GM23338 (cell line): Measurements from ENCODE around the gene THADA. TPM values are rescaled to one million over a fixed set of nuclear protein-coding genes. Genes with fewer than 3 reads are reported as not detected.

Experiments used
- ATAC-seq: fragments of 200-7000 bp; cut with Tn5 transposase; 3 replicates; pipeline ENCODE4 v1.9.1; 2020
- DNase-seq: peaks from one replicate; pipeline ENCODE4 v3.0.0-alpha.2; 2015; ENCODE audit warnings: low spot score
- H2AFZ ChIP-seq: fragments of 200-600 bp; sonication (generic); 2 replicates; pipeline ENCODE4 v1.8.0; 2016; ENCODE audit warnings: antibody characterized with exemption, mild to moderate bottlenecking, moderate library complexity
- H3F3A ChIP-seq: fragments of 200-600 bp; sonication (generic); replicated peaks from 2 replicates; pipeline ENCODE4 v1.8.0; 2017; ENCODE audit warnings: antibody characterized with exemption, mixed run types, low read depth
- H3K27ac ChIP-seq: fragments of 200-600 bp; sonication (generic); 2 replicates; pipeline ENCODE4 v1.6.1; 2016; ENCODE audit warnings: low read depth
- H3K27me3 ChIP-seq: fragments of 200-600 bp; sonication (generic); 2 replicates; pipeline ENCODE4 v1.8.0; 2016; ENCODE audit warnings: mild to moderate bottlenecking, mixed run types, moderate library complexity; ENCODE audit not compliant: insufficient read depth
- H3K36me3 ChIP-seq: fragments of 200-600 bp; sonication (generic); 2 replicates; pipeline ENCODE4 v1.8.0; 2016; ENCODE audit warnings: mild to moderate bottlenecking; ENCODE audit not compliant: insufficient read depth
- H3K4me1 ChIP-seq: fragments of 200-600 bp; sonication (generic); 2 replicates; pipeline ENCODE4 v1.8.0; 2016; ENCODE audit warnings: mild to moderate bottlenecking, moderate library complexity; ENCODE audit not compliant: insufficient read depth
- H3K4me2 ChIP-seq: fragments of 200-600 bp; sonication (generic); 2 replicates; pipeline ENCODE4 v1.7.1; 2017; ENCODE audit warnings: mixed run types
- H3K4me3 ChIP-seq: fragments of 200-600 bp; sonication (generic); 2 replicates; pipeline ENCODE4 v1.6.1; 2016; ENCODE audit warnings: mixed run types
- H3K79me2 ChIP-seq: fragments of 200-600 bp; sonication (generic); replicated peaks from 2 replicates; pipeline ENCODE4 v1.8.0; 2017; ENCODE audit warnings: mild to moderate bottlenecking; ENCODE audit not compliant: insufficient read depth
- H3K9me2 ChIP-seq: fragments of 200-600 bp; sonication (generic); 2 replicates; pipeline ENCODE4 v1.8.0; 2017; ENCODE audit not compliant: insufficient read depth
- H4K20me1 ChIP-seq: fragments of 200-600 bp; sonication (generic); replicated peaks from 2 replicates; pipeline ENCODE4 v1.8.0; 2017; ENCODE audit warnings: mild to moderate bottlenecking; ENCODE audit not compliant: insufficient read depth
- H3K27ac Mint-ChIP-seq: 2 replicates; pipeline ENCODE4 v1.8.0; 2020; ENCODE audit warnings: inconsistent platforms, mild to moderate bottlenecking, moderate library complexity, mixed read lengths
- H3K27me3 Mint-ChIP-seq: 3 replicates; pipeline ENCODE4 v1.8.0; 2022; ENCODE audit warnings: low read depth, mild to moderate bottlenecking, moderate library complexity, mixed read lengths, inconsistent platforms; ENCODE audit not compliant: insufficient read depth, poor library complexity
- H3K36me3 Mint-ChIP-seq: 3 replicates; pipeline ENCODE4 v1.8.0; 2021; ENCODE audit warnings: low read depth, mild to moderate bottlenecking, inconsistent platforms, moderate library complexity, mixed read lengths
- H3K4me1 Mint-ChIP-seq: 3 replicates; pipeline ENCODE4 v1.8.0; 2020; ENCODE audit warnings: mild to moderate bottlenecking, inconsistent platforms, mixed read lengths
- H3K4me3 Mint-ChIP-seq: 3 replicates; pipeline ENCODE4 v1.8.0; 2021; ENCODE audit warnings: moderate library complexity, mild to moderate bottlenecking, inconsistent platforms, mixed read lengths
- H3K9me3 Mint-ChIP-seq: 3 replicates; pipeline ENCODE4 v1.8.0; 2020; ENCODE audit warnings: moderate library complexity, mild to moderate bottlenecking, inconsistent platforms, mixed read lengths
- CREB1 ChIP-seq: fragments of 250-450 bp; sonication (Bioruptor Pico); IDR thresholded peaks from 2 replicates; pipeline ENCODE4 v1.5.0; 2020; ENCODE audit warnings: low read depth, mild to moderate bottlenecking, moderate library complexity
- CTCF ChIP-seq, 2 experiments: fragments of 200-600 bp in 1 of 2; sonication (generic) in 1 of 2; conservative IDR thresholded peaks; 2 replicates each; pipeline versions ENCODE4 v1.5.1 to v1.6.1; 2016 to 2017; ENCODE audit warnings: antibody characterized with exemption in 2 of 2, low read depth in 2 of 2, mild to moderate bottlenecking in 2 of 2, moderate library complexity in 1 of 2
- ETS1 ChIP-seq: IDR thresholded peaks from 2 replicates; pipeline ENCODE4 v1.6.1; 2016; ENCODE audit warnings: antibody characterized with exemption
- EZH2 ChIP-seq: fragments of 200-600 bp; sonication (generic); IDR thresholded peaks from one replicate; pipeline ENCODE4 v1.8.0; 2017; ENCODE audit warnings: antibody characterized with exemption, mild to moderate bottlenecking, low read depth; ENCODE audit not compliant: unreplicated experiment
- EZH2phosphoT487 ChIP-seq: fragments of 200-600 bp; sonication (generic); IDR thresholded peaks from one replicate; pipeline ENCODE4 v1.8.1; 2018; ENCODE audit warnings: antibody characterized with exemption; ENCODE audit not compliant: unreplicated experiment
- JUNB ChIP-seq: IDR thresholded peaks from one replicate; pipeline ENCODE4 v1.6.1; 2016; ENCODE audit warnings: antibody characterized with exemption; ENCODE audit not compliant: unreplicated experiment
- NANOG ChIP-seq: IDR thresholded peaks from 2 replicates; pipeline ENCODE4 v1.6.1; 2016; ENCODE audit warnings: antibody characterized with exemption, borderline replicate concordance
- POLR2AphosphoS5 ChIP-seq: IDR thresholded peaks from 2 replicates; pipeline ENCODE4 v1.6.1; 2016; ENCODE audit warnings: antibody characterized with exemption, low read depth
- STAT1 ChIP-seq: IDR thresholded peaks from one replicate; pipeline ENCODE4 v1.6.1; 2016; ENCODE audit warnings: antibody characterized with exemption; ENCODE audit not compliant: unreplicated experiment
- ZNF114 ChIP-seq: fragments of 250-450 bp; sonication (Bioruptor Pico); IDR thresholded peaks from 2 replicates; pipeline ENCODE4 v1.5.0; 2020; ENCODE audit warnings: mild to moderate bottlenecking, moderate library complexity
- ZNF331 ChIP-seq: fragments of 250-450 bp; sonication (Bioruptor Pico); IDR thresholded peaks from 2 replicates; pipeline ENCODE4 v1.5.0; 2020; ENCODE audit warnings: low read depth, mild to moderate bottlenecking, moderate library complexity
- polyA plus RNA-seq: library from polyadenylated mRNA; unstranded; fragments of >200 nt; fragmentation: Nextera tagmentation; extraction: Ambion mirVana; gene quantifications from 2 replicates; pipeline ENCODE4 v1.2.1, GENCODE V29; 2016
- total RNA-seq: library from RNA; depleted of rRNA; stranded (reverse); fragments of >200 nt; shearing (Covaris generic); gene quantifications from 2 replicates; pipeline ENCODE4 v1.2.3, GENCODE V29; 2014
- TF ChIP-seq, protein P1 (sequence below): IDR thresholded peaks from one replicate; pipeline ENCODE4 v1.6.1; 2018; ENCODE audit warnings: antibody characterized with exemption; ENCODE audit not compliant: unreplicated experiment

Gene THADA
- total and polyA plus RNA-seq, 2 experiments from 2014 or later: 17.0 to 30.7 TPM

- H3K36me3 ChIP-seq: no peaks in the 10 kb centered on the region
- Mint-ChIP-seq H3K36me3 (peaks cover 14% of the 10 kb centered on the region; the same call in 2 of the 3 replicates), H3K4me1 (no peaks in the 10 kb centered on the region), H3K27me3 (no peaks in the 10 kb centered on the region), H3K4me3 (no peak overlapping the region), H3K9me3 (no peaks in the 10 kb centered on the region), H3K27ac (no peak overlapping the region)
- no peaks in the 10 kb centered on the region for H3K27me3 ChIP-seq
- TF ChIP-seq, protein P1, sequence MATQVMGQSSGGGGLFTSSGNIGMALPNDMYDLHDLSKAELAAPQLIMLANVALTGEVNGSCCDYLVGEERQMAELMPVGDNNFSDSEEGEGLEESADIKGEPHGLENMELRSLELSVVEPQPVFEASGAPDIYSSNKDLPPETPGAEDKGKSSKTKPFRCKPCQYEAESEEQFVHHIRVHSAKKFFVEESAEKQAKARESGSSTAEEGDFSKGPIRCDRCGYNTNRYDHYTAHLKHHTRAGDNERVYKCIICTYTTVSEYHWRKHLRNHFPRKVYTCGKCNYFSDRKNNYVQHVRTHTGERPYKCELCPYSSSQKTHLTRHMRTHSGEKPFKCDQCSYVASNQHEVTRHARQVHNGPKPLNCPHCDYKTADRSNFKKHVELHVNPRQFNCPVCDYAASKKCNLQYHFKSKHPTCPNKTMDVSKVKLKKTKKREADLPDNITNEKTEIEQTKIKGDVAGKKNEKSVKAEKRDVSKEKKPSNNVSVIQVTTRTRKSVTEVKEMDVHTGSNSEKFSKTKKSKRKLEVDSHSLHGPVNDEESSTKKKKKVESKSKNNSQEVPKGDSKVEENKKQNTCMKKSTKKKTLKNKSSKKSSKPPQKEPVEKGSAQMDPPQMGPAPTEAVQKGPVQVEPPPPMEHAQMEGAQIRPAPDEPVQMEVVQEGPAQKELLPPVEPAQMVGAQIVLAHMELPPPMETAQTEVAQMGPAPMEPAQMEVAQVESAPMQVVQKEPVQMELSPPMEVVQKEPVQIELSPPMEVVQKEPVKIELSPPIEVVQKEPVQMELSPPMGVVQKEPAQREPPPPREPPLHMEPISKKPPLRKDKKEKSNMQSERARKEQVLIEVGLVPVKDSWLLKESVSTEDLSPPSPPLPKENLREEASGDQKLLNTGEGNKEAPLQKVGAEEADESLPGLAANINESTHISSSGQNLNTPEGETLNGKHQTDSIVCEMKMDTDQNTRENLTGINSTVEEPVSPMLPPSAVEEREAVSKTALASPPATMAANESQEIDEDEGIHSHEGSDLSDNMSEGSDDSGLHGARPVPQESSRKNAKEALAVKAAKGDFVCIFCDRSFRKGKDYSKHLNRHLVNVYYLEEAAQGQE: no peak
- TF ChIP-seq ZNF331 (CRISPR knock-in tag) (no peak), EZH2phosphoT487 (no peak), ZNF114 (CRISPR knock-in tag) (no peak), ETS1 (no peak), JUNB (no peak), STAT1 (no peak), POLR2AphosphoS5 (no peak), CTCF (conservative IDR thresholded peaks at IDR 0.05; ENCODE audit: low read depth in 2 of 2) (no peak), NANOG (no peak)
- ATAC-seq (no peak), DNase-seq (no peak)
- H3K4me2 ChIP-seq: no peak overlapping the region
- H3F3A ChIP-seq: no peaks in the 10 kb centered on the region
- no peak overlapping the region for H2AFZ ChIP-seq
- no peaks in the 10 kb centered on the region for H3K79me2 ChIP-seq
- no peak overlapping the region for H3K4me3 ChIP-seq
- H3K4me1 ChIP-seq: no peaks in the 10 kb centered on the region
- H3K27ac ChIP-seq: no peak overlapping the region
- H4K20me1 ChIP-seq: no peaks in the 10 kb centered on the region
- no peaks in the 10 kb centered on the region for H3K9me2 ChIP-seq
Measured at GRCh38 chr2:43521568-43521967, 74.3 kb downstream of the THADA start.

DNA sequence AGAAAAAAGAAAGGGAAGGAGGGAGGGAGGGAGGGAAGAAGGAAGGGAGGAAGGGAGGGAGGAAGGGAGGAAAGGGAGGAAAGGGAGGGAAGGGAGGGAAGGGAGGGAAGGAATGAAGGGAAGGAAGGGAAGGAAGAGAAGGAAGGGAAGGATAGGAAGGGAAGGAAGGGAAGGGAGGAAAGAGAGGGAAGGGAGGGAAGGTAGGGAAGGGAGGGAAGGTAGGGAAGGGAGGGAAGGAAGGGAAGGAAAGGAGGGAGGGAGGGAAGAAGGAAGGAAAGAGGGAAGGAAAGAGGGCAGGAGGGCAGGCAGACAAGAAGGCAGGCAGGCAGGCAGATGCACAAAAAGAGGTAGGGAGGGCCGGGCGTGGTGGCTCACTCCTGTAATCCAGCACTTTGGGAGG lies 74.9 kb downstream of the THADA start:
- Histone ChIP-seq H3K4me2 (no peak overlapping the region), H2AFZ (no peak overlapping the region), H3K4me1 (no peaks in the 10 kb centered on the region), H3K4me3 (no peak overlapping the region), H3F3A (peaks cover 2% of the 10 kb centered on the region; the same call in 1 of the 2 replicates), H3K79me2 (no peaks in the 10 kb centered on the region), H3K27ac (no peak overlapping the region), H3K36me3 (no peaks in the 10 kb centered on the region), H4K20me1 (no peaks in the 10 kb centered on the region), H3K9me2 (no peaks in the 10 kb centered on the region), H3K27me3 (no peaks in the 10 kb centered on the region)
- Mint-ChIP-seq H3K27ac (no peak overlapping the region), H3K27me3 (no peaks in the 10 kb centered on the region), H3K36me3 (peaks cover 8% of the 10 kb centered on the region; the same call in 2 of the 3 replicates), H3K9me3 (no peaks in the 10 kb centered on the region), H3K4me1 (no peaks in the 10 kb centered on the region), H3K4me3 (no peak overlapping the region)
- ATAC-seq (no peak), DNase-seq (no peak)
- TF ChIP-seq, protein P1: no peak
- no peak for TF ChIP-seq CREB1 (CRISPR knock-in tag)
- TF ChIP-seq ETS1: no peak
- no peak for TF ChIP-seq JUNB
- no peak for TF ChIP-seq STAT1
- TF ChIP-seq EZH2phosphoT487: no peak
- TF ChIP-seq POLR2AphosphoS5: no peak
- no peak for TF ChIP-seq EZH2
